GM19455 (cell line): ENCODE data around the gene HPRT1.

ENCODE experiments used
- ATAC-seq: cut with Tn5 transposase; IDR thresholded peaks from one replicate; pipeline ENCODE4 v1.9.1; 2021; ENCODE audit not compliant: unreplicated experiment

HPRT1 gene

DNA sequence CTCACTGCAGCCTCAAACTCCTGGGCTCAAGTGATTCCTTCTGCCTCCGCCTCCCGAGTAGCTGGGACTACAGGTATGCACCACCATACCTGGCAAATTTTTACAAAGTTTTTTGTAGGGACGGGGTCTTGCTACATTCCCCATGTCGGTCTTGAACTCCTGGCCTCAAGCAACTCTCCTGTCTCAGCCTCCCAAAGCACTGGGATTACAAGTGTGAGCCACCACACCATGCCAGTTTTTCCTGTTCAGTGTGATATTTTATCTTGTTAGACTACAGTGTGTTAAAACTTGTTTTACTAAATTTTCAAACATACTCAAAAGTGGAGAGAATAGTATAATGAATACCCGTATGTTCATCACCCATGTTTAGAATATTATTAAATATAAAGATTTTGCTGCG lies 12.1 kb downstream of the HPRT1 start:
- ATAC-seq: no peak

GRCh38 chrX:134476284-134476683 lies 16.3 kb downstream of the HPRT1 start:
- no peak for ATAC-seq

- no peak for ATAC-seq
Measured at GRCh38 chrX:134478374-134478773, 18.4 kb downstream of the HPRT1 start.

- ATAC-seq: no peak
Measured at GRCh38 chrX:134480061-134480460, 20.1 kb downstream of the HPRT1 start.

- ATAC-seq: no peak
Measured at GRCh38 chrX:134481339-134481738, 21.4 kb downstream of the HPRT1 start.

DNA sequence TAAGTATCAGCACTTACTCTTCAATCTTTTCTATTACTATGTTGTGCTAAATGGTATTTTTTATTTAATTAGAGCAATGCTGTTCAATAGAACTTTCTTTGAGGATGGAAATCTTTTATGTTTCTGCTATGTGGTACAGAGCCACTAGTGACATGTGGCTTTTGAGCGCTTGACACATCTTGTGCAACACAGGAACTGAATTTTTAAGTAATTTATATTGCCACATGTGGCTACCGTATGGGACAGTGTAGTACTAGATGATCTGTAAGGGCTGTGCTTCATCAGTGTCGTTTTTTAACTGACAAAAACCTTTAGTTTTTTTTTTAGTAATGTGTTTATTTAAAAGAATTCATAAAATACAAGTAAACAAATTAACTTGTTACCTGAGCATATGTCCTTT lies 22.4 kb downstream of the HPRT1 start:
- ATAC-seq: no peak

- ATAC-seq: no peak
Measured at GRCh38 chrX:134484039-134484438, 24.1 kb downstream of the HPRT1 start.

GRCh38 chrX:134501941-134502340 lies 42.0 kb downstream of the HPRT1 start:
- no peak for ATAC-seq

GRCh38 chrX:134502686-134503085 lies 42.7 kb downstream of the HPRT1 start:
- no peak for ATAC-seq

- ATAC-seq: no peak
Measured at GRCh38 chrX:134512566-134512965, 52.6 kb downstream of the HPRT1 start.

GRCh38 chrX:134513091-134513490 lies 53.1 kb downstream of the HPRT1 start:
- no peak for ATAC-seq

- no peak for ATAC-seq
Measured at GRCh38 chrX:134520860-134521390, 61.0 kb downstream of the HPRT1 start.

- ATAC-seq: no peak
Measured at GRCh38 chrX:134524181-134524580, 64.2 kb downstream of the HPRT1 start.

DNA sequence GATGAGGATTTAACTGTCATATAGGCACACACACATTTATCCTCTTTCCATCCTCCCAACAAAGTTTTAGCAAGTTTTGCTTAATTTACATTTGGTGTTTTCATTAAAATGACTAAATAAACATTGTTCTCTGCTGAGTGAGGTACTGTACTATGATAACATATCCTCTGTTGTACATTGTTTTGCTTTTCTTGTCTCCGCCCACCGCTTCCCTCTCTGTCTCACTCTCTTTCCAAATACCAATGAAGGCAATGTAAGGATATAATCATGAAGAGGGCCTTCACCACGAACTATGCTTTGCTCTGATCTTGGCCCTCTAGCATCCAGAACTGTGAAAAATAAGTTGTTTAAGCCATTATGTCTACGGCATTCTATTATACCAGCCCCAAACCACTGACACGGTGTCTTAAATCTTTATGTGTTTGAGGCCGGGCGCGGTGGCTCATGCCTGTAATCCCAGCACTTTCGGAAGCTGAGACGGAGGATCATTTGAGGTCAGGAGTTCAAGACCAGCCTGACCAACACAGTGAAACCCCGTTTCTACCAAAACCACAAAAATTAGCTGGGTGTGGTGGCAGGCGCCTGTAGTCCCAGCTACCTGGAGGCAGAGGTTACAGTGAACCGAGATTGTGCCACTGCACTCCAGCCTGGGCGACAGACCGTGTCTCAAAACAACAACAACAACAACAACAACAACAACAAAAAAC lies 65.3 kb downstream of the HPRT1 start:
- ATAC-seq: no peak

GRCh38 chrX:134526399-134526798 lies 66.4 kb downstream of the HPRT1 start:
- ATAC-seq: no peak

GRCh38 chrX:134528960-134529359 lies 69.0 kb downstream of the HPRT1 start:
- no peak for ATAC-seq

- no peak for ATAC-seq
Measured at GRCh38 chrX:134529481-134529880, 69.5 kb downstream of the HPRT1 start.

DNA sequence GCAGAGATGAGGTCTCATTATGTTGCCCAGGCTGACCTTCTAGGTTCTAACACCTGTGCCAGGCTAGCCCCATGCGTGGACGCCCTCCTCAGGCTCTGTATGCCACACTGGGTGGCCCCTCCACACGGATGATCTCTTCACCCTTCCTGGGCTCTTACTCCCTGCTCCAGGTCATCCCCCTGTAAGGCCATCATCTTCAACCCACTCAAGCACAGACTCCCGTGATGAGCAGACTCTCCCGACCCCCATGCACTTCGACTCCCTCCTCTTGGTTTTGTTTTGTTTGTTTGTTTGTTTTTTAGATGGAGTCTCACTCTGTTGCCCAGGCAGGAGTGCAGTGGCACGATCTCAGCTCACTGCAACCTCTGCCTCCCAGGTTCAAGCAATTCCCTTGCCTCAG lies 70.9 kb downstream of the HPRT1 start:
- no peak for ATAC-seq

DNA sequence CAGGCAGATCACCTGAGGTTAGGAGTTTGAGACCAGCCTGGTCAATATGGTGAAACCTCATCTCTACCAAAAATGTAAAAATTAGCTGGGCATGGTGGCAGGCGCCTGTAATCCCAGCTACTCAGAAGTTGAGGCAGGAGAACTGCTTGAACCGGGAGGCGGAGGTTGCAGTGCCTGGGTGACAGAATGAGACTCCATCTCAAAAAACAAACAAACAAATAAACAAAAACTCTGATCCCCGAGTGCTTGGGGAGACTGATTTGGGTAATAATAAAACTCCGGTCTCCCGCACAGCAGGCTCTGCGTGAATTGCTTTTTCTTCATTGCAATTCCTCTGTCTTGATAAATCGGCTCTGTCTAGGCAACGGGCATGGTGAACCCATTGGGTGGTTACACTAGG lies 73.4 kb downstream of the HPRT1 start:
- ATAC-seq: no peak

GRCh38 chrX:134533952-134534351 lies 74.0 kb downstream of the HPRT1 start:
- ATAC-seq: no peak

- no peak for ATAC-seq
Measured at GRCh38 chrX:134537179-134537955, 77.4 kb downstream of the HPRT1 start.

GRCh38 chrX:134538316-134538715 lies 78.4 kb downstream of the HPRT1 start:
- no peak for ATAC-seq
